HUES6 (cell line): Measurements from ENCODE around the gene GEMIN7.

ENCODE experiments used
- H3K27ac ChIP-seq: 2 replicates; pipeline ENCODE4 v1.7.0; 2013; ENCODE audit warnings: low read depth, mild to moderate bottlenecking, low read length, inconsistent platforms
- H3K27me3 ChIP-seq: 2 replicates; pipeline ENCODE4 v1.6.1; 2013; ENCODE audit warnings: low read length; ENCODE audit not compliant: control insufficient read depth, insufficient read depth
- H3K36me3 ChIP-seq: 2 replicates; pipeline ENCODE4 v1.6.1; 2013; ENCODE audit warnings: low read length; ENCODE audit not compliant: control insufficient read depth, insufficient read depth
- H3K4me1 ChIP-seq: 2 replicates; pipeline ENCODE4 v1.6.1; 2013; ENCODE audit warnings: low read length; ENCODE audit not compliant: control insufficient read depth, insufficient read depth
- H3K4me3 ChIP-seq: 2 replicates; pipeline ENCODE4 v1.5.1; 2013; ENCODE audit warnings: low read depth, low read length
- H3K9ac ChIP-seq: one replicate; pipeline ENCODE4 v1.6.1; 2013; ENCODE audit warnings: mild to moderate bottlenecking, low read length
- H3K9me3 ChIP-seq: 2 replicates; pipeline ENCODE4 v1.6.1; 2013; ENCODE audit warnings: low read depth, low read length; ENCODE audit not compliant: control insufficient read depth, insufficient read depth

GEMIN7 gene

DNA sequence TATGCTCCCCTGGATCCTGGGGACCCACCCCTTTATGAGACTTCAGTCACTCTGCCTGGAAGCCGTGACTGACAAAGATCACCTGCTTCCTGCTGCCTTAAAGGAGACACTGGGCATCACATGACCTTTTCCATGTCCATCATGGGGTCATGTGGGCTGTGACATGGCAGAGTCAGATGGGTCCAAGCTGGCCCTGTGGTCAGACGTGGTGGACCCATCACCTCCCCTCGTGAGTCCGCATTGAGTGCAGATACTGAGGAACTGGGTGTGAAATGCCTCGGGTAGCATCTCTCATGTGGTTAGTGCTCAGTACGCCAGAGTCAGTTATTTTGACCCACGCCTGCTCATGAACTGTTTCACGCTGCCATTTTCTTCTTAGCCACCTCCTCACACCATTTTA lies 54.6 kb downstream of the GEMIN7 start:
- H3K27ac ChIP-seq, result no peak overlapping the region
- 0 out of 2 replicates have a peak, but pooled peaks cover 3% of the 10 kb centered on the region for H3K36me3 ChIP-seq
- H3K9me3 ChIP-seq, result no peaks in the 10 kb centered on the region
- peaks cover 32% of the 10 kb centered on the region for H3K4me1 ChIP-seq
- H3K9ac ChIP-seq, result no peak overlapping the region
- no peak overlapping the region for H3K4me3 ChIP-seq
- no peaks in the 10 kb centered on the region for H3K27me3 ChIP-seq

DNA sequence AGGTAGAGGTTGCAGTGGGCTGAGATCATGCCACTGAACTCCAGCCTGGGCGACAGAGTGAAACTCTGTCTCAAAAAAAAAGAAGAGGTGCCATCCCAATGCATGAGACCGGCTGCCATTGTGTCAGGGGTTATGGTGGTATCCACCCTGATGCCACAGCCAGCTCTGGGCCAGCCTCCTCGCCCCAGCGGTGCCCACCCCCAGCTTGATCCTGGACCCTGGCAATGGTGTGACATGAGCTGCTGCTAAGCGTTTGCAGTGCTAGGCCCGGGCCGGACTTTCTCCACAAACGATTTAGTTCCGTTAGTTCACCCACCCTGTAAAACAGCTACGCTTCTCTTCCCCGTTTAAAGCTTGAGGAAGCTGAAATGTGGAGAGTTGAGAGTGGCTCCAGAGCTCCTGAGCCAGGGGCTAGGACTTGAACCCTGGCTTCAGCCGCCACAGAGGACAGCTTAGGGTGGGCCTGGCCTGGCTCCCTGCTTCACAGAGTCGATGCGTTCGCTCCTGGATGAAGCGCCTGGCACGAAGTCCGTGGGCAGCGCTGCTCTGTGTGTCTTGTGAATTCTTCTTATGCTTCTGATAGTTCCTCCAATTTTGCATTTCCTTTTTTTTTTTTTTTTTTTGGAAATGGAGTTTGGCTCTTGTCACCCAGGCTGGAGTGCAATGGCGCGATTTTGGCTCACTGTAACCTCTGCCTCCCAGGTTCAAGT lies 56.3 kb downstream of the GEMIN7 start:
- no peak overlapping the region for H3K4me3 ChIP-seq
- H3K9me3 ChIP-seq, result no peaks in the 10 kb centered on the region
- no peak overlapping the region for H3K27ac ChIP-seq
- peaks cover 27% of the 10 kb centered on the region for H3K4me1 ChIP-seq
- no peaks in the 10 kb centered on the region for H3K27me3 ChIP-seq
- 0 out of 2 replicates have a peak, but pooled peaks cover 3% of the 10 kb centered on the region for H3K36me3 ChIP-seq
- H3K9ac ChIP-seq, result no peak overlapping the region

DNA sequence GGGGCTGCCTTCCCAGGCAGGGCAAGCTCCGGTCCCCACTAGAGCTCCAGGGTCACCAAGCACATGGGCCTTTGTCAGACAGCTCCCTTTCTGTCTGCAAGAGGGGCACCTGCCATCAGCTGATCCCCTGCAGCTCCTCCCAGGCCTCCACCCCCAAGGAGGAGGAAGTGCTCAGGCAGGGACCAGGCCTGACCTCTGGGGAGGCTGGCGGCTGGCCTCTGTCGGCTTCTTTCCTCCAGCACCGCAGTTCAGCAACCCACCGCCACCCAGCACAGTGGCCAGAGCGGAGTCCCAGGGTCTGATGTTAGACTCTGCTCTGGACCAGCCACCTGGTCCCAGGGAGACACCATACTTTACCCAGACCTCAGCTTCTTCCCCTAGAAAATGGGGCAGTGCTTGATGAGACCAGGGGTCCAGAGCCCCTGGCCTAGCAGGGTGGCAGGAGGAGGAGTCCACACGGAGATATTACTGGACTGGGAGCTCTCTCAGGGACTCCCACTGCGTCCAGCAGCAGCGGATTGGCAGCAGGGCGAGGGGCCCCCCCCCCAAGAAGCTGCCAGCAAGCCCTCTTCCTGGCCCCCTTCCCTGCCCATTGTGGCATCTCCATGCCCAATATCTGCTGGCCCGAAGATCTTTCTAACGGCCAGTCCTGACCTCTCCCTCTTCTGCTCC lies 57.6 kb downstream of the GEMIN7 start:
- peaks cover 21% of the 10 kb centered on the region for H3K4me1 ChIP-seq
- H3K27me3 ChIP-seq, result no peaks in the 10 kb centered on the region
- H3K27ac ChIP-seq, result 0 out of 2 replicates have a peak overlapping the region, but pooled peaks have one; percentile 37
- no peak overlapping the region for H3K9ac ChIP-seq
- H3K36me3 ChIP-seq, result peaks cover 10% of the 10 kb centered on the region
- no peak overlapping the region for H3K4me3 ChIP-seq
- H3K9me3 ChIP-seq, result no peaks in the 10 kb centered on the region

DNA sequence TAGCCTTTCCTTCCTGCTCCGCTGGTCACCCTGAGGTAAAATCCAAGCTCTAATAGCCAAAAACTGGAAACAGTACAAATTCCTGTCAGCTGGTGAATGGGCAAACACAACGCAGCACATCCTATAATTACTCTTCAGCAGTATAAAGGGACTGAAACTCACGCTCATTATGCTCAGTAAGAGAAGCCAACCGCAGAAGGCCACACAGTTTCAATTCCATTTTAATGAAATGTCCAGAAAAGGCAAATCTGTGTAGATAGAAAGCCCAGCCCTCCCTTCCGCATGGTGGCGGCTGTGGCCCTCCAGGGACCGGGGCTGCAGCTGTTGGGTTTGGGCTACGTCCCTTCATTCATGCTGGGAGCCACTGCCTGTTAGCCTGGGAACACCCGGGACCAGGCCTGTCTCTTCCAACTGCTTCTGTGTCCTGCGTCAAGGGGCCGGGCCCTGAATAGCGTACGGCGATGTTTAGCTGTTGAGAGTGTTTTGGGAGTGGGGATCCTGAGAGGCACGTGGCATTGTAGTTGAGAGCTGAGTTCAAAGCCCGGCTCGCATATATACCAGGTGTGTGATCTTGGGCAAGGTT lies 58.2 kb downstream of the GEMIN7 start:
- Histone ChIP-seq H3K4me1 (peaks cover 21% of the 10 kb centered on the region), H3K27ac (0 out of 2 replicates have a peak overlapping the region, but pooled peaks have one; percentile 37), H3K9me3 (no peaks in the 10 kb centered on the region), H3K9ac (no peak overlapping the region), H3K27me3 (no peaks in the 10 kb centered on the region), H3K4me3 (no peak overlapping the region), H3K36me3 (peaks cover 14% of the 10 kb centered on the region)

DNA sequence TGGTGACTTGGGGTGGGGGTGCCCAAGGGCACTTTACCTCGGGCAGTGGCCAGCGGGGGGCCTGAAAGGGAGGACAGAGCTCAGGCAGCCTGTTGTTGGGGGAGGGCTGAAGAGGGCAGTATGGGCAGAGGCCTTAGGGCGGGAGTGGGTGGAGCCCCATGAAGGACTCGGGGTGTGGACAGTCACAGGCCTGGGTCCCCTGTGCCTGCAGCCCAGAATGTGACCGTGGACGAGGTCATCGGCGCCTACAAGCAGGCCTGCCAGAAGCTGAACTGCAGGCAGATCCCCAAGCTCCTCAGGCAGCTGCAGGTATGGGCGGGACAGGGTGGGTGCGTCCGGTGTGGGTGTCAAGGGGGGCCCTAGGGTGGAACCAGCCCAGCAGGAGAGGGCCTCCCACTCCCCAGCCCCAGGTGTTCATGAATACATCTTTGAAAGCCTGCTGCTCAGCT lies 59.3 kb downstream of the GEMIN7 start:
- peaks cover 24% of the 10 kb centered on the region for H3K36me3 ChIP-seq
- peaks cover 21% of the 10 kb centered on the region for H3K4me1 ChIP-seq
- H3K4me3 ChIP-seq, result no peak overlapping the region
- no peaks in the 10 kb centered on the region for H3K9me3 ChIP-seq
- H3K27me3 ChIP-seq, result no peaks in the 10 kb centered on the region
- H3K9ac ChIP-seq, result no peak overlapping the region
- no peak overlapping the region for H3K27ac ChIP-seq

DNA sequence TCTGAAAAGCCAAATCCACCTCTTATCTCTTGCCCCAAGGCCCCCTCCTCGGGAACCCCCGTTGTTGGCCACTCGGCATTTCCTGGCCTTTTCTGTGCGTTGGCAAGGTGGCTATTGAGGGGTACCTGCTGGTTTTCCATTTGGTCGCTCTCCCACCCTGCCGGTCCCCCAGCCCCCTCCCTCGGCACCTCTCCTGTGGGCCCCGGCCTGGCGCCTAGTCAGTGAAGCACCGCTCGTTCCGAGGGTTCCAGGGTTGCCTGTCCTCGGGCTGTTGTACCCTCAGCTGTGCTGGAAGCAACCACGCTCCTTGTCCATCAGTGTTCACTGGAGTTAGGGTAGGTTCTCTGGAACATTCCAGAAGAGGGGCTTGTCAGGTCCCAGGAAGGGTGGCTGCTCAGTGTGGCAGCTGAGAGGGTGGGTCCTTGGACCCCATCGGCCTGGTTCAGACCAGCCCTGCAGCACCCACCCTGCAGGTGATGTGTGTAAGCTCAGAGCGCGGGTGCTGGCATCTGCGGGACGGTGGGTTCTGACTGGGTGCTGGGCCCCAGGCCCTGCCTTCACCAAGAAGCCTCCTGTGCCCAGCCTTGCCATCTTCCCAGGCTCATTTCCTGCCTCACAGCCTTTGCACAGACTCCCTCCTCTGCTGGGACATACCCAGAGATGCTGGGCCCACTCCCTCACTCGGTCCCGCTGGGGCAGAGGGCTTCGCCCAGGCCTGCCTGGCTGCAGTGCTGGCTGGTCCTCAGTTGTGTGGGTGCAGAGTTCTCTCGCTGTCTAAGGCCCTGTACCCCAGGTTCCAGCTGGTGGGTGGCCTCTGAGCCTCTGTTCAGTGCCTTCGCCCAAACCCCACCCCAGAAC lies 60.5 kb downstream of the GEMIN7 start:
- H3K9ac ChIP-seq, result no peak overlapping the region
- peak overlapping the region; percentile 25; the same call in 1 of the 2 replicates for H3K27ac ChIP-seq
- H3K9me3 ChIP-seq, result no peaks in the 10 kb centered on the region
- H3K27me3 ChIP-seq, result no peaks in the 10 kb centered on the region
- H3K4me1 ChIP-seq, result peaks cover 21% of the 10 kb centered on the region
- peaks cover 27% of the 10 kb centered on the region for H3K36me3 ChIP-seq
- no peak overlapping the region for H3K4me3 ChIP-seq

DNA sequence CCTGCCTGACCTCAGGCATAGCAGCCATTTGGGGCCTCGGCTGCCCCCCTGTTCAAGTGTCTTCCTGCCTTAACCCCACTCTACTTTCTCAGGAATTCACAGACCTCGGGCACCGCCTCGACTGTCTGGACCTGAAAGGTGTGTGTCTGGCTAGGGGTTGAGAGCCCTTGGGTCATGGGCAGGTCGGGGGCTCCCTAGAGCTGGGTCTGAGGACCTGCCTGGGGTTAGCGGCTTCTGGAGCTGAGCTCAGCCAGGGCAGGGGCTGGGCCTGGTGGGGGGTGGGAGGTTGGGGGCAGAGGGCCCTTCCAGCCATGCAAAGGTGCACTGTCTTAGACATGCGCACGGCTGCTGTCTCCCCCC lies 61.1 kb downstream of the GEMIN7 start:
- Histone ChIP-seq H3K27ac (no peak overlapping the region), H3K4me3 (no peak overlapping the region), H3K4me1 (peaks cover 21% of the 10 kb centered on the region), H3K9ac (no peak overlapping the region), H3K27me3 (no peaks in the 10 kb centered on the region), H3K36me3 (peaks cover 31% of the 10 kb centered on the region), H3K9me3 (no peaks in the 10 kb centered on the region)

DNA sequence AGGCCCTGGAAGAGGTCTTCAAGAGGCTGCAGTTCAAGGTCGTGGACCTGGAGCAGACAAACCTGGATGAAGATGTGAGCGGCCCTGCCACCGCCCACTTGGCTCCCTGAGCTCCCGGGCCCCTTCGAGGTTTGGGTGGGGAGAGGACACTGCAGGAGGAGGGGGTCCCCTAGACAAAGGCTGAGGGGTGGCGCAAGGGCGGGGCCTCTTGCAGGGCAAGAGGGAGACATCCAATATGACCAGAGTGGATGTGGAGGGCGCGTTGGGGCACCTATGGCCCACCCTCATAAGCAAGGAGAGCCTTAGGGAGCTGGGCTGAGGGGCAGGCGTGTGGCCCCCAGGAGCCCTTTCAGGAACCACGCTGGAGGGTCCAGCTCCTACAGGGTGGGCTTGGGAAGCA lies 61.5 kb downstream of the GEMIN7 start:
- Histone ChIP-seq H3K27ac (no peak overlapping the region), H3K36me3 (peaks cover 35% of the 10 kb centered on the region), H3K9me3 (no peaks in the 10 kb centered on the region), H3K4me3 (no peak overlapping the region), H3K27me3 (no peaks in the 10 kb centered on the region), H3K4me1 (peaks cover 21% of the 10 kb centered on the region), H3K9ac (no peak overlapping the region)
